HG02610 (cell line): Measurements from ENCODE around the gene ZBTB16.

Experiments used
- ATAC-seq: cut with Tn5 transposase; IDR thresholded peaks from one replicate; pipeline ENCODE4 v1.9.1; 2021; ENCODE audit warnings: mild to moderate bottlenecking, moderate library complexity; ENCODE audit not compliant: unreplicated experiment

The ZBTB16 gene

DNA sequence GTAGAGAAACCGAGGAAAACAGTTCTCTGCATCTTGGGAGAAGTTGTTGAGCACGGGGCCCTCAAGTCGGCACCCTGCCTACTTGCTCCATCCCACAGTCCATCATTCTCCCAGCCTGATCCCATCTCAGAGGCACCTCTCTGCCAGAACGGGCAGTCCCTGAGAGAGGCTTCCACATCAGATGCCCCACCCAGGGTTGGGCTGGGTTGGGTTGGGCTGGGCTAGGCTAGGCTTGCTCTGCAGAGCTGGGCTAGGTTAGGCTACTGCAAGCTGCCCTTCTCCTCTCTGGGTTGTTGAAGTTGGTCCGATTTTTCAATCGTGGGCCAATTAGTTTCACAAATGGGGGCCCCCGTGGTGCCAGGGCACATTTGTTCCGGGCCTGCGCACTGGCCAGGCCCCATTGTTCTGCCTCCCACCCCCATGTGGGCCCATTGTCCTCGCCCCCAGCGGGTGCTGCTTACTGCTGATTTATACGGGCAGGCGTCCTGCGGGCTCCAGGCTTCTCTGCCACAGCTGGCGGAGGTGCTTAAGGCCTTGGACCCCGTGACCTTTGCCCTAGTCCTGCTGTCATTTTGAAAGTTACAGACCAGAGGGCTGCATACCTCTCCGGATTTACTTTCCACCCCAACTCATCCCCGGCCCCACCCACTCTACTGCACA, 173.0 kb downstream of the ZBTB16 start:
- ATAC-seq = no peak

GRCh38 chr11:114233755-114234154, 174.2 kb downstream of the ZBTB16 start:
- ATAC-seq = no peak

DNA sequence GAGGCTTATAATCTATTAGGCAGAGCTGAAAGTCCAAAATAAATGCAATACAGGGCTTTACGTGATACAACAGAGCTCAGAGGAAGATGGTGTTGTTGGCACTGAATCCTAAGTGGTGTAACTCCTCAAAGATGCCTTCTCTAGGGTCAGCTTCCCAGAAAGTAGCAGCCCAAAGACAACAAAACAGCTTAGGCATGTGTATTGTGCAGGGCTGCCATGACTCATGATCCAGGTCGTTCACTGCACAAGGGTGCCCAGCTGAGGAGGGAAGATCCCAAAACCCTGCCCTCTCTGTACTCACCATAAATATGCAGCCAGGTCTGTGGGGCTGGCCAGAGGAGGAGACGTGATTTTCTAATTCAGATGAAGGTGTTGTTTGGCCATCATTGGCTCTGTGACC, 177.3 kb downstream of the ZBTB16 start:
- ATAC-seq = no peak

DNA sequence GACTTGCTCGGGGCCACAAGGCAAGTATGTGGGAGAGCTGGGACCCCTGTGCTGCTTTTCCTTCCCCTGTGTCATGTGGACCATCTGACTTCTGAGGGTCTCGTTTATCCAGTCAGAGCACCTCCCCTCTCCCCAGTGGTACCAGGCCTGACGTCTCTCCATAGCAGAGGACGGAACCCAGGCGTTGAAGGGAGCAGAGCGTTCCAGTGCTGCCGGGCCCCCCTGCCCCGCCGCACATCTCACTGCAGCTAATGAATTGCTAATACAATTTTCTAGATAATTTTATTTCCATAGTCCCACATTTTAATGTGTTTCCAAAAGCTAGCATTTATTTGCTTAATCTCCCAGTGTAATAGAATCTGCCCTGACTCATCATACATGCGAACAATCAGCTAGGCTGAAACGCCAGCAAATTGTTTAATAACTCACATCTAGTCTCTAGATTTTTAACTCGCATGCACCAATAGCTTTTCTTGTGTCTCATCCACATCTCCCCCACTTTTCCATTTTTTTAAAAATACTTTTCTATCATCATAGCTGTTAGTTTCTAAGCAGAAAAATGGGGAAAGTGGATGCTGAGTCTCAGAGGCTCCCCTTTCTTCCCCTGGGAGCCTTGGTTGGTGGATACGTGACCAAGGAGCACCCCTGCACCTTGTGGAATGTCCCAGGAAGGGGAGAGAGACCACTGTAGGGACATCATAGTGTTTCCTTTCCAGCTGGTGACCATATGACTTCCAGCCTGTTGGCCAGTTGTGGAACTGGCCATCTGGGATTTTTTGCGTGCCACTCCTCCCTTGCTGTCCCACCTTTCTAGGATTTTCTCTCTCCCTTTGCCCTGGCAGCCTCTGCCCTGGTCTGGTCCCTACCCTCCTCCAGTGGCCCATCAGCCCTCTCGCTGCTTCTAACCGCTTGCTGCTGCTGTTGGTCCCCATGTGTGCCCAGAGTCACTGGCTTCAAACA, 178.1 kb downstream of the ZBTB16 start:
- no peak for ATAC-seq

- ATAC-seq = no peak
Measured at GRCh38 chr11:114239753-114240161, 180.2 kb downstream of the ZBTB16 start.

- ATAC-seq = no peak
Measured at GRCh38 chr11:114242032-114242431, 182.5 kb downstream of the ZBTB16 start.

- ATAC-seq = no peak
Measured at GRCh38 chr11:114243461-114244372, 184.2 kb downstream of the ZBTB16 start.

- no peak for ATAC-seq
Measured at GRCh38 chr11:114244726-114245394, 185.3 kb downstream of the ZBTB16 start.

DNA sequence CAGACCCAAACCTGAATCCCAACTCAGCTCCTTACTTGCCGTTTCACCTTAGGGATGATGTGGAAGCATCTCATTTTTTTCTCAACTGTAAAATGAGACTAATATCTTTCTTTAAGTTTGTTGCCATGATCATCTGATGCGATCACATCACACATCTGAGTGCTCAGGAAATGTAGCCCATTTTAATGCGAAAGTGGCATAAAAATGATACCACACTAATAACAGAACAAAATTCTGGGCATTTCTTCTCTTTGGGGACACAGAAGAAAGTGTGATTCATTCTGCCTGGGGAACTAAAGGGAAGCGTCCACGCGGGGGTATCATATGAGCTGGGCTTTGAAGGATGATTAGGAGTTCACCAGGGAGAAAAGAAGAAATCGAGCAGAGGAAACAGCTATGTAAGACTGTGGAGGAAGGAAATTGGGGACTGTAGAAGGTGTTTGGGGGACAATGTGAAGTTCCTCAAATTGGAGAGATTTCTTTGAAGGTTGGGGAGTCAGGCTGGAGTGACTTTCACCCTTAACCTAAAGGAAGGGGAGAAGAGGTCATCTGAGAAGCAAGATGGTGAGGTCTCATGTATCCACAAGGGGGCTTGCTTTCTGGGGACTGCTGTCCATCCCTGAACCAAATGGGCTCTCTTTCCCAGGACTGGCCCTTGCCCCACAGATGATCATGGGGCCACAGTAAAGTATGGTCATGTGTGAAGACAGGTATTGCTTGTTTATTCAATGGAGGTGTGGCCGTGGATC, 187.0 kb downstream of the ZBTB16 start:
- no peak for ATAC-seq

DNA sequence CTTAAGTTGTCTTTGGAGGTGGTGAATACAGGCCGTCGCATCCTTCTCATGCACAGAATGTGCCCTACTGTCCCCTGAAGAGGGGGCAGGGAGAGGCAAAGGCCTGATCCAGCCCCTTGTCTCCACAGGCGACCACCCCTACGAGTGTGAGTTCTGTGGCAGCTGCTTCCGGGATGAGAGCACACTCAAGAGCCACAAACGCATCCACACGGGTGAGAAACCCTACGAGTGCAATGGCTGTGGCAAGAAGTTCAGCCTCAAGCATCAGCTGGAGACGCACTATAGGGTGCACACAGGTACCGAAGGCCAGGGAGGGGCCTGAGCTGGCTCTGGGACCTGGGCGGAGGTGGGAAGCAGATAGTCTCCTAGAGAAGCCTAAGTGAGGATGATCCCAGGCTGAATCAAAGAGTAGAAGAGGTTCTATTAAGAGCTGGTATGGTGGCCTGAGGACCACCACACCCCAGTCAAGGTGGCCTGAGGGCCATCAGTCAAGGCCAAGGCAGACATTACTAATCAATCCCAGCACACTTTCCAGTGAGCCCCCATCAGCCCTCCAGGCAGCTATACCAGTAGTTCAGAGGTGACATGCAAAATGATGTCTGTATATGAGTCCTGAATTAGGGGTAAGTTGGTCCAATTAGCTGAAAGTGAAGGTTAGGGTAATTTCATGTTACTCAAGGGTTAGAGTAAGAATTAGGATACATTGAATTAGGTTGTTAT, 187.7 kb downstream of the ZBTB16 start:
- ATAC-seq = no peak

DNA sequence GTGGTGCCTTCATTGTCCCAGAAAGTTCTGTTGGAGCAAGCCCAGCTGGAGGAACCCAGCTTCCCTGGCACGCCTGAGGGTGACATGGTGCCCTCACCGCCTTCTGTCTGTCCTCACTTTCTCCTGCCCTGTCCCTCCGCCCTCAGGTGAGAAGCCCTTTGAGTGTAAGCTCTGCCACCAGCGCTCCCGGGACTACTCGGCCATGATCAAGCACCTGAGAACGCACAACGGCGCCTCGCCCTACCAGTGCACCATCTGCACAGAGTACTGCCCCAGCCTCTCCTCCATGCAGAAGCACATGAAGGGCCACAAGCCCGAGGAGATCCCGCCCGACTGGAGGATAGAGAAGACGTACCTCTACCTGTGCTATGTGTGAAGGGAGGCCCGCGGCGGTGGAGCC, 190.7 kb downstream of the ZBTB16 start:
- no peak for ATAC-seq

DNA sequence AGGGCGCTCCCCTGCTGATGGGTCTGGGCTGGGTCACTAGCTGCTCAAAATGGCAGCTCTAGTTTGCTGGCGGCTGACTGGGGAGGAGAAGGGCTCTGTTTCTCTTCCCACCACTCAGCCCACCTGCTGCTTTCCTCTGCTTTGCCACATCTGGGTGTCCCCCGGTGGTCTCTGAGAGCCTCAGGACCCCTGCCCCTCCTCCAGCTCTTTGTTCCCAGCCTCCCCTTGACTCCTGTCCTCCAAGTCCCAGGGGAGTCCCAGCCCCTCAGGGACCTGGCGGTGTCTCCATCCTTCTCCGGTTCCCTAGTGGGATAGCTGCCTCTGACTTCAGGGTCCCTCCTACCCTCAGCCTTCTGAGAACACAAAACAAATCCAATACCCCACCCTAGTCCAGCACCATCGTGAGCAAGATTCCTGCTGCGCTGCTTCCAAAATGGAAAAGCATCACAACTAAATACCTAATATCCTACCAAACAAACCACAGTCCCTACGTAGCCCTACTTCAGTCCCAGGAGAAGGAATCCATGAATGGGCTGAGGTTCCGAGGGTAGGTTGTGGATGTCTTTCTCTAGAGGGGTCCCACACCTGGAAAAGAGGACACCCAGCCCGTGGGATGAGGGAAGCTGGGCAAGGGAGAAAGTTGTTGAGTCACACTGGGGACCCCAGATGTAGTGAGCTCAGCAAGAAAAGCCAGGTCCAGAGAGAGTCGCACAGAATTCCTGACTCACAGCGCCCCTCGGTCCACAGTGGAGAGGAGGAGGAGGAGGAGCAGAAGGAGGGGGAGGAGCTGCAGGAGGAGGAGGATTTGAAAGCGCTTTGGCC, 191.7 kb downstream of the ZBTB16 start:
- ATAC-seq = no peak

GRCh38 chr11:114251815-114252337, 192.4 kb downstream of the ZBTB16 start:
- no peak for ATAC-seq

DNA sequence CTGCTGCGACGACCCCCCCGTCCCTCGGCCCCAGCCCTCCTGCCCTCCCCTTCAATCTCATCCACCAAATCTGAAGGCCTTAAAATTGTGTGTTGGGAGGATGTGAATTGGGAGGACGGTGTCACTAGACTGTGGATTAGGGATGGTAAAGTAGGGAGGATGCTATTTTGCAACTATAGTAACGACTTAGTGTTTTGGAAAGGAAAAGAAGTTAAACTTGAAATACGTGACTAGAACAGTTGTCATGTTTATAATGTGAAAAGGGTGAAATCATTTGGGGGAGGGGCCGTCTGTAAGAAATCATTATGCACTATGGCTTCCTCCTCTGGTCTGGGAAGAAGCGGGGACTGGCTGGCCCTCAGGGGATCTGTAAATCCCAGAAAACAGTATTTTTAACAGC, 193.3 kb downstream of the ZBTB16 start:
- no peak for ATAC-seq

- ATAC-seq = no peak
Measured at GRCh38 chr11:114253771-114254170, 194.3 kb downstream of the ZBTB16 start.

- ATAC-seq = no peak
Measured at GRCh38 chr11:114254571-114255146, 195.1 kb downstream of the ZBTB16 start.

- no peak for ATAC-seq
Measured at GRCh38 chr11:114255289-114255688, 195.8 kb downstream of the ZBTB16 start.
